H1 (cell line): Measurements from ENCODE around the gene SLITRK1.

ENCODE experiments used
- CBX8 ChIP-seq: fragments of 300-800, 300-1000 bp; sonication (generic); IDR thresholded peaks from 2 replicates; pipeline ENCODE4 v1.7.1; 2016; ENCODE audit warnings: low read depth, low read length, borderline replicate concordance
- EZH2 ChIP-seq: fragments of 200-600 bp; sonication (generic); IDR thresholded peaks from 2 replicates; pipeline ENCODE4 v1.7.1; 2012; ENCODE audit warnings: low read depth, mild to moderate bottlenecking, moderate library complexity, low read length, inconsistent platforms; ENCODE audit not compliant: severe bottlenecking
- POLR2A ChIP-seq, 2 experiments: IDR thresholded peaks; 1 replicate in 1 of 2; 2 replicates in 1 of 2; pipeline ENCODE4 v1.6.1; 2011; ENCODE audit warnings: low read depth in 2 of 2, low read length in 2 of 2, mild to moderate bottlenecking in 2 of 2; ENCODE audit errors: control extremely low read depth in 1 of 2
- POLR2AphosphoS5 ChIP-seq: IDR thresholded peaks from 2 replicates; pipeline ENCODE4 v1.6.1; 2011; ENCODE audit warnings: low read depth, low read length
- RAD21 ChIP-seq, 2 experiments: IDR thresholded peaks in 1 of 2; conservative IDR thresholded peaks in 1 of 2; 2 replicates each; pipeline ENCODE4 v1.6.1; 2011; ENCODE audit warnings: low read depth in 2 of 2, low read length in 2 of 2, improper control_type of control experiment in 1 of 2, inconsistent platforms in 1 of 2, mild to moderate bottlenecking in 1 of 2, moderate library complexity in 1 of 2
- TF ChIP-seq, protein P1 (sequence below), 3 experiments: IDR thresholded peaks; 1 replicate in 2 of 3; 2 replicates in 1 of 3; pipeline versions ENCODE4 v1.5.1 to v1.6.1; 2011; ENCODE audit warnings: low read length in 3 of 3, mild to moderate bottlenecking in 3 of 3, inconsistent platforms in 2 of 3, low read depth in 1 of 3, moderate library complexity in 1 of 3; ENCODE audit not compliant: insufficient read depth in 1 of 3; ENCODE audit errors: control extremely low read depth in 1 of 3
- TF ChIP-seq, protein P2 (sequence below): IDR thresholded peaks from 2 replicates; pipeline ENCODE4 v1.6.1; 2011; ENCODE audit warnings: low read length, improper control_type of control experiment

DNA sequence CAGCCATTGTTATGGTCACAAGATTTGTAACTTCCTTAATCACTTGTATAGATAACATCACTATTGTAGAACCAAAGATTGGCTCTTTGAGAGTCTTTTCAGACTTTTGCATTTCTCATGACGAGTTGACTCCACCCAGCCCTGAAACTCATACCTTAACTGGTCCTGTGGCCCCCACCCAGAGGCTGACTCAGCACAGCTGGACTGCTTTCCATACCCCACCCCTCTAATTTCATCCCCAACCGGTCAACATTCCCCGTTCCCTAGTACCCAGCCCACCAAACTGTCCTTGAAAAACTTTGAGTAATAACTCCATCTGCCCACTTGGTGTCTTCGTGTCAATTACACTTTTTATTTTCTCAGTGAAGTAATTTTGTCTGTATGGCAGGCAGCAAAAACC, 32.1 kb upstream of the SLITRK1 start:
- no peak for TF ChIP-seq POLR2AphosphoS5
- TF ChIP-seq, protein P1, sequence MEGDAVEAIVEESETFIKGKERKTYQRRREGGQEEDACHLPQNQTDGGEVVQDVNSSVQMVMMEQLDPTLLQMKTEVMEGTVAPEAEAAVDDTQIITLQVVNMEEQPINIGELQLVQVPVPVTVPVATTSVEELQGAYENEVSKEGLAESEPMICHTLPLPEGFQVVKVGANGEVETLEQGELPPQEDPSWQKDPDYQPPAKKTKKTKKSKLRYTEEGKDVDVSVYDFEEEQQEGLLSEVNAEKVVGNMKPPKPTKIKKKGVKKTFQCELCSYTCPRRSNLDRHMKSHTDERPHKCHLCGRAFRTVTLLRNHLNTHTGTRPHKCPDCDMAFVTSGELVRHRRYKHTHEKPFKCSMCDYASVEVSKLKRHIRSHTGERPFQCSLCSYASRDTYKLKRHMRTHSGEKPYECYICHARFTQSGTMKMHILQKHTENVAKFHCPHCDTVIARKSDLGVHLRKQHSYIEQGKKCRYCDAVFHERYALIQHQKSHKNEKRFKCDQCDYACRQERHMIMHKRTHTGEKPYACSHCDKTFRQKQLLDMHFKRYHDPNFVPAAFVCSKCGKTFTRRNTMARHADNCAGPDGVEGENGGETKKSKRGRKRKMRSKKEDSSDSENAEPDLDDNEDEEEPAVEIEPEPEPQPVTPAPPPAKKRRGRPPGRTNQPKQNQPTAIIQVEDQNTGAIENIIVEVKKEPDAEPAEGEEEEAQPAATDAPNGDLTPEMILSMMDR (IDR thresholded peaks at IDR 0.05; ENCODE audit: control extremely low read depth in 1 of 3, insufficient read depth in 1 of 3, low read depth in 1 of 3, low read length in 3 of 3): no peak
- no peak for TF ChIP-seq RAD21 (IDR thresholded peaks at IDR 0.05 in 1 of 2, conservative IDR thresholded peaks at IDR 0.05 in 1 of 2; ENCODE audit: low read depth in 2 of 2, low read length in 2 of 2)
- TF ChIP-seq POLR2A (IDR thresholded peaks at IDR 0.05; ENCODE audit: control extremely low read depth in 1 of 2, low read depth in 2 of 2, low read length in 2 of 2): no peak
- no peak for TF ChIP-seq CBX8
- TF ChIP-seq, protein P2, sequence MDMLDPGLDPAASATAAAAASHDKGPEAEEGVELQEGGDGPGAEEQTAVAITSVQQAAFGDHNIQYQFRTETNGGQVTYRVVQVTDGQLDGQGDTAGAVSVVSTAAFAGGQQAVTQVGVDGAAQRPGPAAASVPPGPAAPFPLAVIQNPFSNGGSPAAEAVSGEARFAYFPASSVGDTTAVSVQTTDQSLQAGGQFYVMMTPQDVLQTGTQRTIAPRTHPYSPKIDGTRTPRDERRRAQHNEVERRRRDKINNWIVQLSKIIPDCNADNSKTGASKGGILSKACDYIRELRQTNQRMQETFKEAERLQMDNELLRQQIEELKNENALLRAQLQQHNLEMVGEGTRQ: no peak
- no peak for TF ChIP-seq EZH2
